Measurements from ENCODE around the gene ARL5C. TPM values are rescaled to one million over a fixed set of nuclear protein-coding genes. Genes with fewer than 3 reads are reported as not detected.
A peak's percentile ranks its signal among the peaks of the same experiment; 100 is the strongest.

Gene ARL5C
- total RNA-seq, 2 experiments from 2014 or later = not detected

DNA sequence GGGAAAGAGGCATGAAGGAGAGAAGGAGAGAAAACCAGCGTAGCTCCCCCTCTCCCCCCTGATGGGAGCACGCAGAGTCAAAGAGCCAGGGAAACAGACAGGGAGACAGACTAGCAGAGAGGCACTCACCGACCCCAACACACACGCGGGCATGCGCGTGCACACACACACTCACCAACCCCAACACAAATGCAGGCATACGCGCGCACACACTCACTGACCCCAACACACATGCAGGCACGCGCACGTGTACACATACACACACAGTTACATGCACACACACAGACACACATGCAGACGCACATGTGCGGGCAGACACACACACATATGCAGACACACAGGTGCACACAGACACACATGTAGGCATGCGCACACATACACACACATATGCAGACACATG lies 26.9 kb upstream of the ARL5C start:
- intact Hi-C loops (cut with micrococcal nuclease) = no loop called here
- no peak overlapping the region for H3K27ac Mint-ChIP-seq
- peaks cover 5% of the 10 kb centered on the region for H3K36me3 Mint-ChIP-seq
- H3K4me1 Mint-ChIP-seq (ENCODE audit: low read depth) = peaks cover 22% of the 10 kb centered on the region
- ChIA-PET POLR2A (no interaction called here), CTCF (interaction anchor here (2.2 to 4.1 kb wide), 2 partner anchors 18 to 28 kb away, joined by 11 to 23 read pairs; no protein-coding TSS in a partner anchor)
- H3K4me3 Mint-ChIP-seq = no peak overlapping the region
- no peaks in the 10 kb centered on the region for H3K27me3 Mint-ChIP-seq
- no peaks in the 10 kb centered on the region for H3K9me3 Mint-ChIP-seq
- DNase-seq = no peak

DNA sequence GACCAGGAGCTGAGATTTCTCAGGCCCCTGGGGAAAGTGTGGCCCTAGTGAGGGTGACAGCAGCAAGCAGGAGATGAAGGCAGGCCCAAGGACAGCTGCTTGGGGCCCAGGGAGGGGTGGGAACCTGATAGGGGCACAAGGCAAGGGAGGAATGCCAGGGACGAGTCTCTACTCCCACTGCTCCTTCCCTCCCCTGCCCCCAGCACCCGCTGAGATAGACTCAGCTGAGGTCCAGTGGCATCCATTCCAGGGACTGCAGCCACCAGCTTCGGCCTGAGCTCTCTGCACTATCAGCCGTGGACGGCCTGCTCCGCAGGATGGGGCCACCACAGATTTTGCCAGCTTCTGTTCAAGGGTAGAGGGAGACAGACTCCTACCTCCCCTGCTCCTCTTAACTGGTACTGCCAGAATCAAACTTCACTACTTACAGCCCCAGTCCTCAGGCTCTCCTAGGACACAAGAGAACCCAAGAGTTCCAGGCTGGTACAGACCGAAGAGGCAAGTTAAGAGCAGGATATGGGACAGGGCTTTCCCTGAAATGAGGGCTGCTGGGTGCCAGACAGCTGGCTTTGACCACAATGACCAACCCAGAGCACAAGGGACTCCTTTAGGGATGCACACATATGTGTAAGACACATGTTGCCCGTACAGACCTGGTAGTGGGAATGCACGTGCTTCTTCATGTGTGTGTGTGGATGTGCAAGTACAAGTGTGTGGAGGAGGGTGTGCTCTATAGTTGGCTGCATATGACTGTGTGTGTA lies 26.0 kb upstream of the ARL5C start:
- no peaks in the 10 kb centered on the region for H3K27me3 Mint-ChIP-seq
- ChIA-PET CTCF (interaction anchor here (0.8 to 4.1 kb wide), 4 partner anchors 17 to 40 kb away, joined by 3 to 23 read pairs (median 7); no protein-coding TSS in a partner anchor), POLR2A (no interaction called here)
- no peak overlapping the region for H3K4me3 Mint-ChIP-seq
- intact Hi-C loops (cut with micrococcal nuclease) = no loop called here
- DNase-seq = no peak
- H3K36me3 Mint-ChIP-seq = peaks cover 8% of the 10 kb centered on the region
- H3K4me1 Mint-ChIP-seq (ENCODE audit: low read depth) = peaks cover 22% of the 10 kb centered on the region
- no peaks in the 10 kb centered on the region for H3K9me3 Mint-ChIP-seq
- H3K27ac Mint-ChIP-seq = no peak overlapping the region

DNA sequence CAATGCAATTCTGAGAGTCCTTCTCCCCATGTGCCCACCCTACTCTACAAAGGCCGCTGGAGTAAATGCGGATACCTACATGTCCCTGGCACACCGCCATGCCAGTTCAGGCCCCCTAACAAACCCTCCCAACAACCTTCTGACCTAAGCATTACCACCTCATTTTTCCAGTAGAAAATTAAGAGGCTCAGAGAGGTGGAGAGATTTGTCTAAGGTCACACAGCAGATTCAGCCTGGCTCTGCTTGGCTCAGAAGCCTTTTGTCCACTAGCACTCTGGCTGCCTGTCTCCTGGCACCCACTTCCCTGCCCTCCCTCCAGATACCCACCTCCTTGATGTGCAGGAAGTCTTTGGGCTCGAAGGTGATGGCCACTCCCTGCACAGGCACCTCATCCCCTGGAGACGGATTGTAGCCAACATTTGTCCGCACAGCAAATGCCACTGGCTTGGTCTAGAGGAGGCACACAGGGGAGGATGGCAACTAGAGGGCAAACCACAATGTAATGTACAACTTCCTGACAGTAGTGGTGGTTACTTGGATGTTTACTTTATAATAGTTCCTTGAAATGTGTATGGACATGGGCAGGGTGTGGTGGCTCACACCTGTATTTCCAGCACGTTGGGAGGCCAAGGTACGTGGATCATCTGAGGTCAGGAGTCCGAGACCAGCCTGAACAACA lies 21.3 kb upstream of the ARL5C start:
- Mint-ChIP-seq H3K4me1 (ENCODE audit: low read depth) (no peaks in the 10 kb centered on the region), H3K4me3 (no peak overlapping the region), H3K9me3 (no peaks in the 10 kb centered on the region), H3K27ac (no peak overlapping the region), H3K36me3 (peaks cover 15% of the 10 kb centered on the region), H3K27me3 (no peaks in the 10 kb centered on the region)
- CTCF ChIA-PET = interaction anchor here (1.0 kb wide), 1 partner anchor 34 kb away, joined by 4 read pairs; no protein-coding TSS in a partner anchor
- intact Hi-C loops (cut with micrococcal nuclease) = no loop called here
- DNase-seq = no peak
- POLR2A ChIA-PET = no interaction called here

DNA sequence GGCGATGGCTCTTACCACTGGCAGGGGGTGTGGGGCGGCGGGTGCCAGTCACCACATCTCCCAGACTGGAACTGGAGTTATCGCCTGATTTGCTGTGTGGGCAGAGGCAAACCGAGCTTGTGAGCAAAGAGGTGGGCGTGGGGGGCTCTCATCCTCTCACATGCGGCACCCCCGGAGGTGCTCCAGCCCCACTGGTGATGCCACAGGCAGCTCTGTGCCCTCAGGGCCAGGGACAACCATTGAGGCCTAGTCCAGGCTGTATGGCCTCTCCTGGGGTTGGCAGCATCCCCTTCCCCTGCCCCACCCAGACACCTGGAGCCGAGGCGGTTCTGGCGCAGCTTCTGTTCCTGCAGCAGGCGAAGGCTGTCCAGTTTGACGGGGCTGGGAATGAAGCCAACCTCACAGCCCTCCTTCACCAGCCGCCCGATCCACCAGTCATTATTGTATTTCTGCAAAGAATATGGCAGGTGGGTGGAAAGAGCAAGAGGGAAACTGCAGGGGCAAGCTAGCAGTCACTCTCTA lies 20.6 kb upstream of the ARL5C start:
- no peaks in the 10 kb centered on the region for H3K27me3 Mint-ChIP-seq
- POLR2A ChIA-PET = interaction anchor here (0.8 to 0.9 kb wide), 2 partner anchors 13 to 22 kb away, joined by 3 read pairs; partner anchors contain the start of gene RPL19
- H3K4me3 Mint-ChIP-seq = no peak overlapping the region
- H3K9me3 Mint-ChIP-seq = no peaks in the 10 kb centered on the region
- DNase-seq = no peak
- intact Hi-C loops (cut with micrococcal nuclease) = no loop called here
- H3K27ac Mint-ChIP-seq = no peak overlapping the region
- H3K4me1 Mint-ChIP-seq (ENCODE audit: low read depth) = no peaks in the 10 kb centered on the region
- H3K36me3 Mint-ChIP-seq = peaks cover 14% of the 10 kb centered on the region
- CTCF ChIA-PET = interaction anchor here (1.0 to 4.3 kb wide), 3 partner anchors 12 to 52 kb away, joined by 4 to 23 read pairs (median 6); no protein-coding TSS in a partner anchor

DNA sequence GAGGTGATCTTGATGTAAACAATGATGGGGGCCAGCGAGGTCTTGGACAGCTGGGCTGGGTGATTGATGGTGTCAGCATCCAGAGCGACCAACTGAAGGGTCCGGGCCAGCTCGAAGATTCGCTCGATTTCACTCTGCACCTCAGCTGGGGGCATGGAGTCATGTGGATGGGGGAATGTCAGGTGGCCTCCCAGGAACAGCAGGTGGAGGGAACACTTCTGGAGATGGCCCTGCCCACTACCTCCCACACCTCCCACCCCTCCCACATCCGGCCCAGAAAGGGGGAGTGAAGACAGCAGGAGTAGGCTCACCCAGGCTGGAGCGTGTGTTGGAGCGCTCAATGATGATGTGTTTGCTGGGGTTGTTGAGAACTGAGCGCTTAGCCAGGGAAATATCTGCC lies 17.8 kb upstream of the ARL5C start:
- Mint-ChIP-seq H3K9me3 (no peaks in the 10 kb centered on the region), H3K4me3 (no peak overlapping the region), H3K27ac (no peak overlapping the region), H3K4me1 (ENCODE audit: low read depth) (no peaks in the 10 kb centered on the region), H3K27me3 (no peaks in the 10 kb centered on the region), H3K36me3 (peaks cover 14% of the 10 kb centered on the region)
- DNase-seq = no peak
- POLR2A ChIA-PET = interaction anchor here (0.5 kb wide), 1 partner anchor 16 kb away, joined by 3 read pairs; the partner anchor contains the start of gene RPL19
- CTCF ChIA-PET = interaction anchor here (1.3 to 4.3 kb wide), 4 partner anchors 9 to 61 kb away, joined by 3 to 23 read pairs (median 3); no protein-coding TSS in a partner anchor
- intact Hi-C loops (cut with micrococcal nuclease) = no loop called here

DNA sequence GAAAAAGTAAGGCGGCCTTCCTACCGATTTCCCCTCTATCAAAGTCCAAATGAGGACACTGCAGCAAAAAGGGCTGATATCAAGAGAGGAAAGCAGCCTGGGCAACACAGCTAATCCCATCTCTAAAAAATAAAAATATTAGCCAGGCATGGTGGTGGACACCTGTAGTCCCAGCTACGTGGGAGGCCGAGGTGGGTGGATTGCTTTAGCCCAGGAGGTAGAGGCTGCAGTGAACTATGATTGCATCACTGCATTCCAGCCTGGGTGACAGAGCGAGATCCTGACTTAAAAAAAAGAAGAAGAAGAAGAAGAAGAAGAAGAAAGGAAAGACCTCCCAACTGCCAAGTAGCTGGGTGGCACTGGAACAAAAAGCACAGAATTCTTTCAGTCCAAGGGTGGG lies 17.1 kb upstream of the ARL5C start:
- intact Hi-C loops (cut with micrococcal nuclease) = no loop called here
- POLR2A ChIA-PET = no interaction called here
- Mint-ChIP-seq H3K36me3 (peaks cover 14% of the 10 kb centered on the region), H3K4me1 (ENCODE audit: low read depth) (no peaks in the 10 kb centered on the region), H3K4me3 (no peak overlapping the region), H3K27me3 (no peaks in the 10 kb centered on the region), H3K27ac (no peak overlapping the region), H3K9me3 (no peaks in the 10 kb centered on the region)
- CTCF ChIA-PET = interaction anchor here (0.6 to 4.3 kb wide), 4 partner anchors 9 to 62 kb away, joined by 3 to 23 read pairs (median 4); no protein-coding TSS in a partner anchor
- DNase-seq = no peak

DNA sequence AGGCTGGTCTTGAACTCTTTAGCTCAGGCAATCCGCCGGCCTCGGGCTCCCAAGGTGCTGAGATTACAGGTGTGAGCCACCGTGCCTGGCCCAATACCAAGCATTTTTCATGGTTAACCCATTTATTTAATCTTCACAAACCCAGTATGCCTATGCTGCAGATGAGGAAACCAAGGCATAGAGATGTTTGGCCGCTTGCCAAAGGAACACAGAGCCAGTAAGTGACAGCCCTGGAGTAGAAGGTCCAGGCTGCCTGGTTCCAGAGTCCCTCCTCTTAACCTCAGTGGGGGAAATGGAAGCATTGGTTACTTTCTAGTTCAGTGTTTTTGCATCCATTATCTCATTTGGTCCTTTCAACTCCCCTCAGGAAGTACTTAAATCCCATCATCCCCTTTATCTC lies 15.3 kb upstream of the ARL5C start:
- Mint-ChIP-seq H3K9me3 (no peaks in the 10 kb centered on the region), H3K4me1 (ENCODE audit: low read depth) (no peaks in the 10 kb centered on the region), H3K27me3 (no peaks in the 10 kb centered on the region), H3K4me3 (no peak overlapping the region), H3K36me3 (peaks cover 17% of the 10 kb centered on the region), H3K27ac (no peak overlapping the region)
- no peak for DNase-seq
- intact Hi-C loops (cut with micrococcal nuclease) = no loop called here
- ChIA-PET POLR2A (no interaction called here), CTCF (interaction anchor here (1.2 kb wide), 1 partner anchor 198 kb away, joined by 3 read pairs; no protein-coding TSS in a partner anchor)

DNA sequence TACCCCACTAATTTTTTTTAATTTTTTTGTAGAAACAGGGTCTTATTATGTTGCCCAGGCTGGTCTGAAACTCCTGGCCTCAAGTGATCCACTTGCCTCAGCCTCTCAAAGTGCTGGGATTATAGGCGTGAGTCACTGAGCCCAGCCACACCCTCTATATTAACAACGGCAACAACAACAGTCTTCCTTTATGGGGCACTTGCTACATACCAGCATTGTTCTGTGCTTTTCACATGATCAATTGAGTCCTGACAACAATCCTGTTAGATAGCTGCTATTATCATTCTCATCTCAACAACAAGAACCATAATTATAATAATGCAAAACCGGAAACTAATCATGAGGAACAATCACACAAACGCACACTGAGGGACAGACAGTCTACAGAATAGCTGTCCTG lies 12.6 kb upstream of the ARL5C start:
- CTCF ChIA-PET = interaction anchor here (1.2 kb wide), 1 partner anchor 195 kb away, joined by 3 read pairs; no protein-coding TSS in a partner anchor
- Mint-ChIP-seq H3K9me3 (no peaks in the 10 kb centered on the region), H3K4me1 (ENCODE audit: low read depth) (no peaks in the 10 kb centered on the region), H3K4me3 (no peak overlapping the region), H3K27ac (no peak overlapping the region), H3K27me3 (no peaks in the 10 kb centered on the region), H3K36me3 (peaks cover 13% of the 10 kb centered on the region)
- no peak for DNase-seq
- intact Hi-C loops (cut with micrococcal nuclease) = no loop called here
- POLR2A ChIA-PET = no interaction called here

DNA sequence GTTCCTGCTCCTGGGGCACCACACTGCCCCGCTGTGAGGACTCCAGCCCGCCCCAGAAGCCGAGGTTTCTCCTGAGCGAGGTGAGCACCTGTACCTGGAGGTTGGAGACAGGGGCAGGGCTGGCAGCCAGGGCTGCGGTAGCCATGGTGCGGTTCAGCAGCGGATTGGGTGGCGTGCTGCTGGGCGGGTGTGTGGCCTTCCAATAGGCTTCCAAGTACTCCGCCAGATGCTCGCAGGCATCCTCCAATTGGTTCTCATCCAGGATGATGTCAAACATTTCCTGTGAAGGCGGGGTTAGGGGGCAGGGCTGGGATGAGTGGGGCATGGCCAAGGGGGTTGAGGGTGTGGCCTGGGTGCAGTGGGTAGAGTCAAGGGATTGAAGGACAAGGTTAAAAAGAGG lies 11.3 kb upstream of the ARL5C start:
- DNase-seq = no peak
- Mint-ChIP-seq H3K36me3 (peaks cover 9% of the 10 kb centered on the region), H3K4me3 (no peak overlapping the region), H3K27me3 (no peaks in the 10 kb centered on the region), H3K9me3 (no peaks in the 10 kb centered on the region), H3K27ac (no peak overlapping the region), H3K4me1 (ENCODE audit: low read depth) (no peaks in the 10 kb centered on the region)
- ChIA-PET CTCF (interaction anchor here (2.1 to 5.6 kb wide), 2 partner anchors 67 to 194 kb away, joined by 4 to 68 read pairs; no protein-coding TSS in a partner anchor), POLR2A (no interaction called here)
- intact Hi-C loops (cut with micrococcal nuclease) = no loop called here

DNA sequence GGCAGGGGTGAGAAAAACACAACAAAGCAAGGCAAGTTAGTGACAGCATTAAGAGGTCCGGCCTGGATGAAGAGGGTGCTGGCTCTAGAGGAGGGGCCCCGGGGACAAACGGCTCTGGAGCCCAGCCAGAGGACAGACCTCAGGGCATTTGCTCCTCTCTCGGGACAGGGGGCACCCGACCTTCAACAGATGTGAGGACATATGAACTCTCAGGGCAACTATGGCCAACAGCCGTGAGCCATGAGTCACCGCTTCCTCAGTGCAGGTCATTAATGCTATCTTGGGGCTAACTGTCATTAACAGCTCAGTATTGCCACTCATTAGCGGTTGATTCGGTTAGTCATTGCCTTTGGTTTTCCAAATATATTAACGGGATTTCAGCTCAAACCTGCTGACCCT lies 9.7 kb upstream of the ARL5C start:
- Mint-ChIP-seq H3K9me3 (no peaks in the 10 kb centered on the region), H3K4me1 (ENCODE audit: low read depth) (no peaks in the 10 kb centered on the region), H3K27me3 (no peaks in the 10 kb centered on the region), H3K27ac (no peak overlapping the region), H3K36me3 (peaks cover 9% of the 10 kb centered on the region), H3K4me3 (no peak overlapping the region)
- intact Hi-C loops (cut with micrococcal nuclease) = loop anchor here (1.0 kb wide), 1 partner anchor 192 kb away; no protein-coding TSS in a partner anchor
- ChIA-PET POLR2A (no interaction called here), CTCF (interaction anchor here (1.2 to 5.6 kb wide), 18 partner anchors 10 to 321 kb away, joined by 3 to 107 read pairs (median 6); partner anchors contain the start of genes ARL5C, CACNB1 and PLXDC1)
- no peak for DNase-seq

DNA sequence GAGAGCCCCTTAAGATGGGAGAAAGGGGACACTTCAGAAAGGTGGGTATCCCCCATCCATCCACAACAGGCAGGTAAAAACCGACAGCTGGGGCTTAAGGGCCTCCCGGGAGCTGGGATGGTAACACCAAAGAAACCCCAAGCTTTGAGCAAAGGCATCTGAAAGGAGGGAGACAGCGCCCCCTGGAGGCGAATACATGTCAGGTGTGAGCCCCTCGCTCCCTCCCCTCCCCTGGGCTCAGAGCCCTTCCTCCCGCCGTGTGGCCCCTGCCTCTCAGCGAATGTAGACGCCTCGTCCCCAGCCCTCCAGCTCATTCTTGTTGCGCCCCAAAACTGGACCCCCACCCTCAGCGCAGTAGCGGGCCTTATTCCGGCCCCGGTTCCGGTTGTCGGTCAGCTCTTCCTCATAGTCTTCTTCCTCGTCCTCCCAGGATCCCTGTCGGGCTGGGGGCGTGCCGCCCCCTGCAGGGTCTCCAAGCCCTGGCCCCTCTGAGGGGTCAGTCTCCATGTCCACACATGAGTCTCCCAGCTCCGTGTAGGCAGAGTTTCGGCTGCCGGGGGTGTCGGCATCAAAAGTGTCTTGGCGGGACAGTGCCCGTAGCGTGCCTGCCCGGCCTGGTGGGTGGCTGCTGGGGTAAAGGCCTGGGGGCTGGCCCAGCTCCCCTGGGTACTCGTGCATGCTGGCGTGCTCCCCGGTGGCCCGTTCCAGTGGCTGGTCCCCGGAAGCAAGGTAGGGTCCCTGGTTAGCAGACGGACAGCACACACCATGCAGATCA lies 9.1 kb upstream of the ARL5C start:
- POLR2A ChIA-PET = no interaction called here
- no peak overlapping the region for H3K27ac Mint-ChIP-seq

More for the DNA sequence above, 9.1 kb upstream of the ARL5C start:
- Mint-ChIP-seq H3K4me1 (ENCODE audit: low read depth) (no peaks in the 10 kb centered on the region), H3K9me3 (no peaks in the 10 kb centered on the region), H3K36me3 (peaks cover 9% of the 10 kb centered on the region), H3K27me3 (no peaks in the 10 kb centered on the region), H3K4me3 (no peak overlapping the region)
- CTCF ChIA-PET = interaction anchor here (0.6 to 5.6 kb wide), 38 partner anchors 9 to 469 kb away, joined by 3 to 107 read pairs (median 4); partner anchors contain the start of genes ARL5C, CACNB1, LASP1NB and PLXDC1
- peak; percentile 80 for DNase-seq
- intact Hi-C loops (cut with micrococcal nuclease) = loop anchor here (1.0 kb wide), 1 partner anchor 192 kb away; no protein-coding TSS in a partner anchor

All from activated CD4-positive, alpha-beta memory T cell treated with anti-CD3 and anti-CD28 coated beads for 36 hours (primary cell).